Measurements from ENCODE around the gene RSPH1.

RSPH1 gene

DNA sequence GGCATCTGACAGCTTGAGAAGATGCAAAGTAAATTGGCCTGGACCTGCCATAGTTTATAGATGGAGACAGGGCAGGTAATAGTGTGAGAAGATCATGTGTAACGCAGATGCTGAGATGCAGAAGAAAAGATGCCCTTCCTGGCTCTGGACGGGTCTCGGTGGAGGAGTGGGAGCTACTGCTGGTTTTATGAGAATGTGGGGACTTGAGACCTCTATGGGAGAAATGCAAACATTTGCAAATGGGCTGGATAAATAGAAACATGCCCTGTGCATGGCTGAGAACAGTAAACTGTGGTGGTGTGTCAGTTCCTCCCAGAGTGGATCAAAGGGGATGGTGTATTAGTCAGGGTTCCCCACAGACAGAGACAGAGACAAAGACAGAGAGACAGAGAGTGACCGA, 70.4 kb downstream of the RSPH1 start:
- no peak for DNase-seq

DNA sequence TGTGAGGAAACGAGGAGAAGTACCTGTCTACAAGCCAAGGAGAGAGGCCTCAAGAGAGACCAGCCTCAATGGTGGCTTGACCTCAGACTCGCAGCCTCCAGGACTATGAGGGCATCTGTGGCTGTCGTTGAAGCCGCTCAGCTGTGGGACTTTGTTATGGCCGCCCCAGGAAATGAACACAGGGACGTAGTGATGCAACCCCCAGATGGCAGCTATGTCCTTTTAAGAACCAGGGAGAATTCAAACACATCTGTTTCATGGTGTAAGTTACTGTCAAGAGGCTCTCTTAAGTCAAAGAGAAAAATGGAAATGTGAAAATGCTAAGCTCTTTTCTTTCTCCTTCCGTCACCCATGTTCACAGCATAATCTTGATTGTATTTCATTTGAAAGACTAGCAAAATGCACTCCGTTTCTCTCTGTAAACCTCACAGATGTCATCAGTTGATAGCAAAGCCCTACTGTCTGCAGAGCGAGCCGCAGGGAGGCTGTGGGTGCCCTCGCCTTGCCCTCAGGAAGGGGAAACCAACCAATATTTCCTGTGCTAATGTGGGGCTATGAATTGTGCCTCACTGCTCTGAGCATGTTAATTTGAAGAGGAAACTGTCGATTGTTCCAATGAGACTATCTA, 71.0 kb downstream of the RSPH1 start:
- no peak for DNase-seq

DNA sequence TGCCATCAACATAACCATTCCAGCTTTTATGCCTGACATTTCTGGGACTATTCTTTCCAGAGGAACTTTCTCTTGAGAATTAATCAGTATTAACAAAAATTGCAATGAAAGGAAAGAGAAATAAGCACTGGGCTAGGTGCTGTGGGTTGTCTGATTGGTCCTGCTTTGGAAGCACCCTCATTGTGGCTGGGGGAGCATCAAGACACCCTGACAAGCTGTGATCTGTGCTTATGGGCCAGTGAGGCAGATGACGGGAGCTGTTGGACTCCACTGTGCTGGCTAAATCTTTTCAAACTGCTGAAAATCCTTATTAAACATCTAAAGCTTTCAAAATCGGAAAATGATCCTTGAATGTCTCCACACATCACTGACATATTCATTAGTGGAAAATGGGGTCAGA, 72.3 kb downstream of the RSPH1 start:
- DNase-seq: no peak

DNA sequence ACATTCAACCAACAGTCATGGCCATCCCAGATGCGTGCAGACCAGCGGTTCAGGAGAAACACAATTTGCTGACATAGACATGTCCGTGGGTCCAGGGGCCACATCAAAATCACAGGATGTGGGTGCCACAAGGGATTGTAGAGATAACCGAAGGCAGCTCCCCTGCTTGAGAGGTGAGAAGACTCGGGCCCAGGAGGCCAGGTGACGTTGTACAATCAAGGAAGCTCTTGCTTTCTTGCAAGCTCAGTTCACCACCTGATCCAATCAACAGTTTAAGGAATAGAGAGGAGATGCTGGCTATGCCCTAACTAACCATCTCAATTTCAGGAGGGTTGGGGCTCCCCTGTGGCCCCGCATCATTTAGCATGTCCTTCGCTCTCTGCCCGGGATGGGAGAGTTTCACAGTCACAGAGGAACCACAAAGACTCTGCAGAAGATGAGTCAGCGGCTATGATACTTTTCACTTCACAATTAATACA, 72.8 kb downstream of the RSPH1 start:
- DNase-seq: no peak
